WTC11 (cell line): ENCODE results near the gene GSTO2.

Source experiments
- ATF2 ChIP-seq: sonication (generic); formaldehyde crosslinking; IDR thresholded peaks from 2 replicates; pipeline ENCODE4 v1.8.1; 2022; ENCODE audit warnings: low read depth, missing genetic modification reagents, borderline replicate concordance
- CREB1 ChIP-seq: sonication (generic); formaldehyde crosslinking; IDR thresholded peaks from 2 replicates; pipeline ENCODE4 v1.8.0; 2023; ENCODE audit warnings: mild to moderate bottlenecking, missing genetic modification reagents
- CTCF ChIP-seq: fragments of 200-600 bp; IDR thresholded peaks from 2 replicates; pipeline ENCODE4 v1.8.0; 2022; ENCODE audit warnings: antibody characterized with exemption
- ETV6 ChIP-seq: sonication (generic); formaldehyde crosslinking; IDR thresholded peaks from 2 replicates; pipeline ENCODE4 v1.8.1; 2022; ENCODE audit warnings: mild to moderate bottlenecking, missing genetic modification reagents
- IRF1 ChIP-seq: sonication (generic); formaldehyde crosslinking; IDR thresholded peaks from 2 replicates; pipeline ENCODE4 v1.8.0; 2023; ENCODE audit warnings: missing genetic modification reagents
- JUN ChIP-seq: sonication (generic); formaldehyde crosslinking; IDR thresholded peaks from 2 replicates; pipeline ENCODE4 v1.8.0; 2023; ENCODE audit warnings: mild to moderate bottlenecking, missing genetic modification reagents
- KAT7 ChIP-seq: sonication (generic); formaldehyde crosslinking; IDR thresholded peaks from 2 replicates; pipeline ENCODE4 v1.8.1; 2023; ENCODE audit warnings: missing genetic modification reagents, mild to moderate bottlenecking, borderline replicate concordance
- TEAD4 ChIP-seq: sonication (generic); formaldehyde crosslinking; IDR thresholded peaks from 2 replicates; pipeline ENCODE4 v1.8.0; 2022; ENCODE audit warnings: mild to moderate bottlenecking, missing genetic modification reagents
- ZNF121 ChIP-seq: sonication (generic); formaldehyde crosslinking; IDR thresholded peaks from 2 replicates; pipeline ENCODE4 v1.8.0; 2023; ENCODE audit warnings: missing genetic modification reagents
- ZNF138 ChIP-seq: sonication (generic); formaldehyde crosslinking; conservative IDR thresholded peaks from 2 replicates; pipeline ENCODE4 v1.8.1; 2022; ENCODE audit warnings: mild to moderate bottlenecking, moderate library complexity, missing genetic modification reagents
- ZNF317 ChIP-seq: sonication (generic); formaldehyde crosslinking; IDR thresholded peaks from 2 replicates; pipeline ENCODE4 v1.8.1; 2023; ENCODE audit warnings: low read depth, mild to moderate bottlenecking, moderate library complexity, missing genetic modification reagents, borderline replicate concordance
- TF ChIP-seq, protein P1 (sequence below): sonication (generic); formaldehyde crosslinking; IDR thresholded peaks from 2 replicates; pipeline ENCODE4 v1.8.1; 2023; ENCODE audit warnings: mild to moderate bottlenecking, missing genetic modification reagents, moderate library complexity

GRCh38 chr10:104234934-104235333, 34.0 kb upstream of the GSTO2 start:
- TF ChIP-seq CTCF (no peak), KAT7 (no peak), ZNF121 (CRISPR knock-in tag) (no peak), CREB1 (CRISPR knock-in tag) (no peak), ATF2 (no peak), ZNF138 (CRISPR knock-in tag) (no peak), IRF1 (CRISPR knock-in tag) (no peak), JUN (CRISPR knock-in tag) (no peak), ZNF317 (CRISPR knock-in tag) (no peak), TEAD4 (CRISPR knock-in tag) (no peak), ETV6 (CRISPR knock-in tag) (no peak)
- TF ChIP-seq, protein P1, sequence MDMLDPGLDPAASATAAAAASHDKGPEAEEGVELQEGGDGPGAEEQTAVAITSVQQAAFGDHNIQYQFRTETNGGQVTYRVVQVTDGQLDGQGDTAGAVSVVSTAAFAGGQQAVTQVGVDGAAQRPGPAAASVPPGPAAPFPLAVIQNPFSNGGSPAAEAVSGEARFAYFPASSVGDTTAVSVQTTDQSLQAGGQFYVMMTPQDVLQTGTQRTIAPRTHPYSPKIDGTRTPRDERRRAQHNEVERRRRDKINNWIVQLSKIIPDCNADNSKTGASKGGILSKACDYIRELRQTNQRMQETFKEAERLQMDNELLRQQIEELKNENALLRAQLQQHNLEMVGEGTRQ (CRISPR knock-in tag) = no peak
